Endothelial cell of umbilical vein (primary cell): ENCODE measurements around the gene CYP1B1. TPM values are rescaled to one million over a fixed set of nuclear protein-coding genes. Genes with fewer than 3 reads are reported as not detected.

Experiments used
- BruUV-seq: library from RNA; stranded (reverse); fragments of 400-500 nt; replicated peaks from 2 replicates; lab custom pipeline; 2021; lab: Mats Ljungman, UMichigan
- CTCF ChIA-PET: fragments of 300-600, 350-600 bp; sonication (Branson Sonifier 250); formaldehyde crosslinking; loops from one replicate; lab custom pipeline; 2021; ENCODE audit warnings: antibody characterized with exemption, inconsistent platforms; lab: Charles Lee
- POLR2A ChIA-PET: fragments of 300-600, 350-600 bp; sonication (Branson Sonifier 250); formaldehyde crosslinking; loops from one replicate; lab custom pipeline; 2021; ENCODE audit warnings: antibody characterized with exemption, inconsistent platforms; lab: Charles Lee
- DNase-seq: peaks from one replicate; pipeline ENCODE4 v3.0.0-alpha.2; 2011; ENCODE audit warnings: low read depth, low spot score
- FAIRE-seq: peaks from 2 replicates; lab custom pipeline; 2011; peaks lifted over from hg19 to GRCh38; lab: Jason Lieb, UNC
- H2AFZ ChIP-seq: 2 replicates; pipeline ENCODE4 v1.6.0; 2012; ENCODE audit warnings: low read depth, low read length, control low read depth, inconsistent platforms
- H3K27ac ChIP-seq: 2 replicates; pipeline ENCODE4 v1.5.1; 2011; ENCODE audit warnings: low read depth, mild to moderate bottlenecking, control low read depth, low read length, moderate library complexity; ENCODE audit not compliant: insufficient read depth
- H3K27me3 ChIP-seq, 2 experiments: 2 replicates each; pipeline versions ENCODE4 v1.6.0 to v1.6.1; 2011; ENCODE audit warnings: low read length in 2 of 2, mixed read lengths in 1 of 2; ENCODE audit not compliant: control insufficient read depth in 2 of 2, insufficient read depth in 2 of 2
- H3K36me3 ChIP-seq, 2 experiments: 2 replicates in 1 of 2; 3 replicates in 1 of 2; pipeline ENCODE4 v1.5.1; 2011; ENCODE audit warnings: low read length in 2 of 2, mild to moderate bottlenecking in 1 of 2, moderate library complexity in 1 of 2; ENCODE audit not compliant: control insufficient read depth in 2 of 2, insufficient read depth in 2 of 2; ENCODE audit errors: extremely low read depth in 1 of 2
- H3K4me1 ChIP-seq: 3 replicates; pipeline ENCODE4 v1.5.1; 2011; ENCODE audit warnings: mild to moderate bottlenecking, low read length; ENCODE audit not compliant: control insufficient read depth, insufficient read depth; ENCODE audit errors: extremely low read depth
- H3K4me2 ChIP-seq: 2 replicates; pipeline ENCODE4 v1.6.1; 2011; ENCODE audit warnings: low read length, control low read depth, mixed read lengths; ENCODE audit not compliant: insufficient read depth
- H3K4me3 ChIP-seq, 3 experiments: fragments of 200-600 bp in 1 of 3; sonication (generic), shearing (Covaris generic) in 1 of 3; replicated peaks in 1 of 3; 2 replicates each; pipeline ENCODE4 v1.5.1; 2011 to 2016; ENCODE audit warnings: control low read depth in 3 of 3, low read length in 3 of 3, mild to moderate bottlenecking in 2 of 3, inconsistent platforms in 1 of 3, low read depth in 1 of 3, moderate library complexity in 1 of 3; ENCODE audit not compliant: insufficient read depth in 1 of 3
- H3K79me2 ChIP-seq: 2 replicates; pipeline ENCODE4 v1.6.0; 2012; ENCODE audit warnings: low read length, inconsistent platforms; ENCODE audit not compliant: control insufficient read depth, insufficient read depth
- H3K9ac ChIP-seq: replicated peaks from 2 replicates; pipeline ENCODE3; 2011; ENCODE audit warnings: low read length, control low read depth; ENCODE audit not compliant: insufficient read depth; ENCODE audit errors: extremely low read depth
- H3K9me1 ChIP-seq: replicated peaks from 3 replicates; pipeline ENCODE4 v1.6.0; 2011; ENCODE audit warnings: mild to moderate bottlenecking, low read length; ENCODE audit not compliant: control insufficient read depth, insufficient read depth; ENCODE audit errors: extremely low read depth
- H3K9me3 ChIP-seq: replicated peaks from 2 replicates; pipeline ENCODE4 v1.5.1; 2012; ENCODE audit warnings: low read length, inconsistent platforms; ENCODE audit not compliant: control insufficient read depth, insufficient read depth
- H4K20me1 ChIP-seq: replicated peaks from 2 replicates; pipeline ENCODE3; 2011; ENCODE audit warnings: mild to moderate bottlenecking, low read length; ENCODE audit not compliant: control insufficient read depth, insufficient read depth; ENCODE audit errors: extremely low read depth
- CTCF ChIP-seq, 2 donors: IDR thresholded peaks; 1 replicate in 1 of 2; 2 replicates in 1 of 2; pipeline ENCODE4 v1.5.1; 2011; ENCODE audit warnings: low read length in 2 of 2, mild to moderate bottlenecking in 2 of 2, moderate library complexity in 2 of 2, control low read depth in 1 of 2, inconsistent platforms in 1 of 2, low read depth in 1 of 2; ENCODE audit not compliant: insufficient read depth in 1 of 2; ENCODE audit errors: extremely low read depth in 1 of 2
- EZH2 ChIP-seq: IDR thresholded peaks from 2 replicates; pipeline ENCODE4 v1.6.1; 2012; ENCODE audit warnings: borderline replicate concordance, low read depth, mild to moderate bottlenecking, moderate library complexity, low read length, inconsistent platforms; ENCODE audit not compliant: severe bottlenecking
- FOS ChIP-seq: IDR thresholded peaks from 2 replicates; pipeline ENCODE4 v1.6.1; 2011; ENCODE audit warnings: mild to moderate bottlenecking, low read length, moderate library complexity, borderline replicate concordance; ENCODE audit not compliant: insufficient read depth
- GATA2 ChIP-seq: IDR thresholded peaks from 2 replicates; pipeline ENCODE4 v1.7.0; 2011; ENCODE audit warnings: low read depth, mild to moderate bottlenecking, moderate library complexity, mixed read lengths, low read length; ENCODE audit not compliant: insufficient read length, insufficient read depth
- JUN ChIP-seq: IDR thresholded peaks from 2 replicates; pipeline ENCODE4 v1.6.1; 2011; ENCODE audit warnings: borderline replicate concordance, low read depth; ENCODE audit not compliant: insufficient read length, insufficient read depth
- MYC ChIP-seq: IDR thresholded peaks from one replicate; pipeline ENCODE4 v1.6.1; 2011; ENCODE audit warnings: mild to moderate bottlenecking, low read depth, low read length
- POLR2A ChIP-seq: IDR thresholded peaks from 2 replicates; pipeline ENCODE4 v1.6.1; 2012; ENCODE audit warnings: low read depth, mild to moderate bottlenecking, control low read depth, low read length
- POLR2AphosphoS5 ChIP-seq: IDR thresholded peaks from 2 replicates; pipeline ENCODE4 v1.6.1; 2012; ENCODE audit warnings: low read depth, mild to moderate bottlenecking, control low read depth, low read length, moderate library complexity; ENCODE audit not compliant: insufficient read depth
- dilution Hi-C: fragments of 300-500 bp; cut with MboI; formaldehyde crosslinking; loops from one replicate; pipeline ENCODE4 v1.15.0; 2019; ENCODE audit warnings: low sequenced_read_pairs; ENCODE audit not compliant: extremely low pct_ligation_motif_present
- intact Hi-C: fragments of 100-400 bp; cut with micrococcal nuclease; formaldehyde crosslinking; loops from one replicate; pipeline ENCODE4 v1.10.0; 2022
- polyA plus RNA-seq, 4 experiments: library from polyadenylated mRNA; depleted of rRNA in 3 of 4; stranded (reverse) in 3 of 4; unstranded in 1 of 4; fragments of >200 nt; gene quantifications; 2 replicates each; pipeline versions ENCODE4 v1.2.1 to v1.2.3, GENCODE V29; 2011 to 2012; ENCODE audit warnings: missing spikeins in 1 of 4
- total RNA-seq: library from RNA; stranded (reverse); gene quantifications from 2 replicates; pipeline ENCODE4 v1.2.3, GENCODE V29; 2021
- TF ChIP-seq, protein P1 (sequence below): IDR thresholded peaks from 2 replicates; pipeline ENCODE4 v1.6.1; 2011; ENCODE audit not compliant: insufficient read depth, insufficient read length

The CYP1B1 gene
- total and polyA plus RNA-seq, 2 donors (not counting 3 experiments of a cell fraction or from before 2014, with no cell fraction given), result 0.01 TPM; not detected in 1

DNA sequence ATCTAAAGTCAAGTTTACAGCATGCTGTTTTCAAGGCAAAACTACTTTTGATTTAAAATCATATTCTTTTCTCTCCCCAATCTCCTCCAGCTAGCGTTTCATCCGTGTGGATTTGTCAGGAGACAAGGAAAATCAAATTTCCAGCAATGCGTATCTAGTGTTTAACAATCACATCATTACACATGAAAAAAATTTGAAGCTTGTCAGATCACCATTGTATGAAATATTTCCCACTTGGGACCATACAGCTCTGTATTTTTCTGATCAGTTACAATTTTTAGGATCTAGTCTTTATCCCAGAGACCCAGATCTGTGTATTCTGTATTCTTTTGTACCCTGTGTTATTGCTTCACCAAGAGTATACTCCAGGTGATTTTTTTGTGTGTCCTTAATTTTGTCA, 28.6 kb upstream of the CYP1B1 start:
- H3K9ac ChIP-seq, result no peak overlapping the region
- H3K79me2 ChIP-seq, result no peaks in the 10 kb centered on the region
- no peaks in the 10 kb centered on the region for H3K36me3 ChIP-seq
- TF ChIP-seq FOS, result no peak
- no peak for TF ChIP-seq POLR2A
- TF ChIP-seq, protein P1, sequence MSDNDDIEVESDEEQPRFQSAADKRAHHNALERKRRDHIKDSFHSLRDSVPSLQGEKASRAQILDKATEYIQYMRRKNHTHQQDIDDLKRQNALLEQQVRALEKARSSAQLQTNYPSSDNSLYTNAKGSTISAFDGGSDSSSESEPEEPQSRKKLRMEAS, result no peak
- TF ChIP-seq MYC, result no peak
- TF ChIP-seq POLR2AphosphoS5, result no peak
- TF ChIP-seq CTCF (IDR thresholded peaks at IDR 0.05; ENCODE audit: extremely low read depth in 1 of 2, insufficient read depth in 1 of 2, low read depth in 1 of 2, low read length in 2 of 2), result no peak
- BruUV-seq, result no TSS peak
- ChIA-PET POLR2A (no interaction called here), CTCF (interaction anchor here (1.3 kb wide), 1 partner anchor 11 kb away, joined by 6 read pairs; no protein-coding TSS in a partner anchor)
- no peaks in the 10 kb centered on the region for H4K20me1 ChIP-seq
- no peak for DNase-seq
- H3K4me3 ChIP-seq, result no peak overlapping the region
- intact Hi-C loops (no loop called here), dilution Hi-C loops (no loop called here)
- H3K4me2 ChIP-seq, result no peak overlapping the region
- no peak overlapping the region for H3K27ac ChIP-seq
- no peak overlapping the region for H2AFZ ChIP-seq
- H3K4me1 ChIP-seq, result peaks cover 5% of the 10 kb centered on the region
- no peaks in the 10 kb centered on the region for H3K9me1 ChIP-seq
- no peaks in the 10 kb centered on the region for H3K9me3 ChIP-seq
- FAIRE-seq, result no peak
- peaks cover 8 to 12% of the 10 kb centered on the region in 2 experiments for H3K27me3 ChIP-seq

DNA sequence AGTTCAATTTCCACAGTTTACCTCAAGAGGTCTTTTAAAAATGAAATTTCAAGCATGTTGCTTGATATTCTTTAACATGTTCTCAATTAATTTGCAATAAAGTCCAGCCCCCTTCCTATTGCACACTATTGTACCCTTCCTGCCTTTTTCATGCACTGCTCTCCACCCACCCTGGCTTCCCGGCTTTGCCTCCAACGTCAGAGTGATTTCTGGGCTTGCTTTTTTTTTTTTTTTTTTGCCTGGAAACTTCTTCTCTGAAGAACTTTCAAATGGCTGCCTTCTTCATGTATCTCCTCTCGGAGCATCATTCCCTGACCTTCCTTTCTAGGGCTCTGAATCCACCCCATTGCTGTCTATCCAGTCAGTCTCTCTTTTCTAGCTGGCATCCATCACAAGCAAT, 24.4 kb upstream of the CYP1B1 start:
- BruUV-seq, result no TSS peak
- Histone ChIP-seq H3K27me3 (peaks cover 39 to 49% of the 10 kb centered on the region in 2 experiments), H3K4me2 (no peak overlapping the region), H3K9me1 (no peaks in the 10 kb centered on the region), H3K36me3 (no peaks in the 10 kb centered on the region), H2AFZ (no peak overlapping the region), H3K27ac (no peak overlapping the region), H3K4me1 (no peaks in the 10 kb centered on the region), H4K20me1 (no peaks in the 10 kb centered on the region), H3K79me2 (no peaks in the 10 kb centered on the region), H3K4me3 (no peak overlapping the region), H3K9ac (no peak overlapping the region), H3K9me3 (no peaks in the 10 kb centered on the region)
- CTCF ChIA-PET, result no interaction called here
- POLR2A ChIA-PET, result no interaction called here
- FAIRE-seq (no peak), DNase-seq (no peak)
- TF ChIP-seq JUN (no peak), GATA2 (no peak), FOS (no peak), POLR2AphosphoS5 (no peak), CTCF (IDR thresholded peaks at IDR 0.05; ENCODE audit: extremely low read depth in 1 of 2, insufficient read depth in 1 of 2, low read depth in 1 of 2, low read length in 2 of 2) (no peak), POLR2A (no peak), MYC (no peak), EZH2 (no peak)
- TF ChIP-seq, protein P1, result no peak
- intact Hi-C loops, result no loop called here
- dilution Hi-C loops, result no loop called here
